ENCODE data around the gene AMER3. TPM values are rescaled to one million over a fixed set of nuclear protein-coding genes. Genes with fewer than 3 reads are reported as not detected.
A peak's percentile ranks its signal among the peaks of the same experiment; 100 is the strongest.

AMER3 gene
- total RNA-seq, 1 experiment from 2014 or later = 0.79 TPM

DNA sequence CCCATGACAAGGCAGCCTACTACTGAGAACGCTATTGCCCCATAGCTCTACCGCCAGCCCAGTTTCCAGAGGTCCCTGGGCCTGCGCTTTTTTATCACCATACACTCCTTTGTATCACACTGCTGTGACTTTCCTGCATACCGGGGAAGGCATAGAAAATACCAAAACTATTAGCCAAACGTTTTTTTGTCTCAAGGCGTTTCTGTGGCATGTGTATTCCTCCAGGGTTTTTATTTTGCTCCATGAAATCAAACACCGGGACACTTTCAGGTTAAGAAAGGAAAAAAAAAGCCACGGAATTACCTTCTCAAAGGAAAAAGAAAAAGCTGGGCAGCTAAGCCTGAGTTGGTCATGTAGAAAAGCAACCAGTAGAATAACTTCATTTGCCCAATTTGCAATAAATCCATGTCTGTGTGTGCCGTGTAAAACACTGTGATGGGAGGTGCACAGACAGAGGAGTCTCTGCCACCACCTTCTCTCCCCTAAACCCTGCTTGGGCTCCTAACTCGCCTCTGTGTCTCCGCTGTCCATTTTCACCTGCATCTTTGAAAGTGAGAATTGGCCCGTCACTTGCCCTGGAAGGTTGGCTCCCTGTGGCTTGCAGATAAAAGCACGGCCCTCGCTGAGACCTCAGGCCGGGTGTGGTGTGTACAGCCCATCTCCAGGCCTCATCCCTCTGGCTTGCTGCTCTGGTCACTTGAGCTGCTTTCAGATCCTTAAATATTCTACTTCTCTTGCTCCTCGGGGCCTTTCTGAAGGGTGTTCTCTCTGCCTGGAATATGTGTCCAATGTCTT, 1.7 kb downstream of the AMER3 start:
- no peaks in the 10 kb centered on the region for H3K9me3 Mint-ChIP-seq (ENCODE audit: unreplicated experiment)
- Histone ChIP-seq H3K4me1 (no peaks in the 10 kb centered on the region), H3K36me3 (ENCODE audit: control insufficient read depth, insufficient read depth, low read length) (no peaks in the 10 kb centered on the region), H3K9me3 (no peaks in the 10 kb centered on the region), H3K27me3 (replicated peaks; ENCODE audit: control insufficient read depth, insufficient read depth, low read length) (no peaks in the 10 kb centered on the region), H3K4me3 (ENCODE audit: low read depth, low read length) (no peak overlapping the region)
- H3K27ac Mint-ChIP-seq (ENCODE audit: unreplicated experiment) = no peak overlapping the region
- CTCF ChIA-PET = interaction anchor here (0.6 kb wide), 1 partner anchor 162 kb away, joined by 4 read pairs; no protein-coding TSS in a partner anchor
- DNase-seq = no peak
- H3K4me3 Mint-ChIP-seq (ENCODE audit: unreplicated experiment) = peak overlapping the region; percentile 79
- no TSS peak for BruUV-seq (replicated peaks)
- TF ChIP-seq CTCF (IDR thresholded peaks at IDR 0.05; ENCODE audit: insufficient read depth in 1 of 2, low read depth in 1 of 2, low read length in 1 of 2, severe bottlenecking in 1 of 2, unreplicated experiment in 1 of 2) = no peak
- H3K36me3 Mint-ChIP-seq (ENCODE audit: insufficient read depth, unreplicated experiment) = no peaks in the 10 kb centered on the region
- POLR2A ChIA-PET = no interaction called here
- intact Hi-C loops (cut with micrococcal nuclease; ENCODE audit: unreplicated experiment) = loop anchor here (1.0 kb wide), 1 partner anchor 30 kb away; no protein-coding TSS in a partner anchor
- H3K4me1 Mint-ChIP-seq (ENCODE audit: low read depth, unreplicated experiment) = no peaks in the 10 kb centered on the region
- peaks cover 26% of the 10 kb centered on the region for H3K27me3 Mint-ChIP-seq (ENCODE audit: insufficient read depth, unreplicated experiment)

- no peak overlapping the region for H3K4me3 Mint-ChIP-seq (ENCODE audit: unreplicated experiment)
- POLR2A ChIA-PET = no interaction called here
- intact Hi-C loops (cut with micrococcal nuclease; ENCODE audit: unreplicated experiment) = no loop called here
- Histone ChIP-seq H3K36me3 (ENCODE audit: control insufficient read depth, insufficient read depth, low read length) (no peaks in the 10 kb centered on the region), H3K4me1 (no peaks in the 10 kb centered on the region), H3K9me3 (no peaks in the 10 kb centered on the region), H3K4me3 (ENCODE audit: low read depth, low read length) (no peak overlapping the region), H3K27me3 (replicated peaks; ENCODE audit: control insufficient read depth, insufficient read depth, low read length) (no peaks in the 10 kb centered on the region)
- no peak for TF ChIP-seq CTCF (IDR thresholded peaks at IDR 0.05; ENCODE audit: insufficient read depth in 1 of 2, low read depth in 1 of 2, low read length in 1 of 2, severe bottlenecking in 1 of 2, unreplicated experiment in 1 of 2)
- H3K36me3 Mint-ChIP-seq (ENCODE audit: insufficient read depth, unreplicated experiment) = no peaks in the 10 kb centered on the region
- no peaks in the 10 kb centered on the region for H3K9me3 Mint-ChIP-seq (ENCODE audit: unreplicated experiment)
- CTCF ChIA-PET = no interaction called here
- BruUV-seq (replicated peaks) = no TSS peak
- peaks cover 18% of the 10 kb centered on the region for H3K27me3 Mint-ChIP-seq (ENCODE audit: insufficient read depth, unreplicated experiment)
- H3K27ac Mint-ChIP-seq (ENCODE audit: unreplicated experiment) = no peak overlapping the region
- no peak for DNase-seq
- no peaks in the 10 kb centered on the region for H3K4me1 Mint-ChIP-seq (ENCODE audit: low read depth, unreplicated experiment)
Observed at GRCh38 chr2:130759906-130760753, 4.8 kb downstream of the AMER3 start.

All from Caco-2 (cell line).